NCI-H524 treated with DMSO at 0.1 percent for 48 hours (cell line): Measurements from ENCODE around the gene SLX4.

Source experiments
- DNase-seq: peaks from one replicate; lab custom pipeline; 2025; lab: John Stamatoyannopoulos, UW

SLX4 gene

GRCh38 chr16:3601614-3602319, 9.6 kb downstream of the SLX4 start:
- no peak for DNase-seq

- no peak for DNase-seq
Observed at GRCh38 chr16:3599922-3600321, 11.5 kb downstream of the SLX4 start.

GRCh38 chr16:3599121-3599520, 12.3 kb downstream of the SLX4 start:
- no peak for DNase-seq

- DNase-seq, result no peak
Observed at GRCh38 chr16:3598236-3598635, 13.2 kb downstream of the SLX4 start.

- no peak for DNase-seq
Observed at GRCh38 chr16:3597676-3598075, 13.7 kb downstream of the SLX4 start.

GRCh38 chr16:3597226-3597625, 14.2 kb downstream of the SLX4 start:
- DNase-seq, result no peak

GRCh38 chr16:3596101-3596861, 15.1 kb downstream of the SLX4 start:
- DNase-seq, result no peak

GRCh38 chr16:3595521-3596021, 15.8 kb downstream of the SLX4 start:
- no peak for DNase-seq

GRCh38 chr16:3595110-3595486, 16.3 kb downstream of the SLX4 start:
- no peak for DNase-seq

- no peak for DNase-seq
Observed at GRCh38 chr16:3594316-3595109, 16.9 kb downstream of the SLX4 start.

GRCh38 chr16:3592559-3592958, 18.8 kb downstream of the SLX4 start:
- no peak for DNase-seq

- DNase-seq, result no peak
Observed at GRCh38 chr16:3591991-3592390, 19.4 kb downstream of the SLX4 start.

GRCh38 chr16:3591436-3591803, 20.0 kb downstream of the SLX4 start:
- no peak for DNase-seq

GRCh38 chr16:3590736-3591435, 20.5 kb downstream of the SLX4 start:
- no peak for DNase-seq

- no peak for DNase-seq
Observed at GRCh38 chr16:3589991-3590701, 21.3 kb downstream of the SLX4 start.

GRCh38 chr16:3589441-3589921, 21.9 kb downstream of the SLX4 start:
- no peak for DNase-seq

- DNase-seq, result no peak
Observed at GRCh38 chr16:3589001-3589400, 22.4 kb downstream of the SLX4 start.

- DNase-seq, result no peak
Observed at GRCh38 chr16:3587547-3588110, 23.8 kb downstream of the SLX4 start.

- DNase-seq, result no peak
Observed at GRCh38 chr16:3584412-3584811, 27.0 kb downstream of the SLX4 start.

GRCh38 chr16:3583303-3584038, 27.9 kb downstream of the SLX4 start:
- DNase-seq, result peak; percentile 21
